GM21619 (cell line): ENCODE results near the gene EFL1.

Source experiments
- ATAC-seq: cut with Tn5 transposase; IDR thresholded peaks from one replicate; pipeline ENCODE4 v1.9.1; 2021; ENCODE audit not compliant: unreplicated experiment

The EFL1 gene

DNA sequence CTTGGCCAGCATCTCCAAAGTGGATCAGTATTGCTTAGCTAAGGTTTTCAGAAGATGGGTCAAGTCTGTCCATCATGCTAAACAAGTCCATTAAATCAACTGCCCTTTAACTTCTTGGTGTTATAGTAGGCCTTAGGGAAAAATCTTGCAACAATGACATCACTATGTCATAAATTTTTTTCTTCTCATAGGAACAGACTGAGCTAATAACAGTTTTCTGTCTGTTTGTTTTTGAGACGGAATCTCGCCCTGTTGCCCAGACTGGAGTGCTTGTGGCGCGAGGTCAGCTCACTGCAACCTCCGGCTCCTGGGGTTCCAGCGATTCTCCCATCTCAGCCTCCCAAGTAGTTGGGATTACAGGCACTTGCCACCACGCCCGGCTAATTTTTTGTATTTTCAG, 94.2 kb downstream of the EFL1 start:
- no peak for ATAC-seq

DNA sequence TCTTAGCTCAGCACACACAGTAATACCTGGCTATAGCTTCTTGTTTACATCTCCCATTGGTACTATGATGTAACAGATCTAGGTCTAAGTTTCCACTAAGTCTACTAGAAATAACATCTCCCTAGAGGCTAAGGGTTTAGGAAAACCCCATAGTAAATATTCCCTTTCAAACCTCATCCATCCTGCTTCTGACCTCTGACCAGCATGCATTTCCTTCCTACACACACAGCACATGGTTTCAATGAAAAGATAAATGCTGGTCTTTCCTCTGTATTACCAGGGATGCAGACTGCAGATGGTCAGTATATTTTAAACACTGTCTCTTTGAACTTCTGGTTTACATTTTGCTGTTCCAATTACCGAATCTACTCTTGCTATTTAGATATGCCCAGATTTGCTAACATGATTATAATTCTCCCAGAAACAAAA, 96.6 kb downstream of the EFL1 start:
- no peak for ATAC-seq

DNA sequence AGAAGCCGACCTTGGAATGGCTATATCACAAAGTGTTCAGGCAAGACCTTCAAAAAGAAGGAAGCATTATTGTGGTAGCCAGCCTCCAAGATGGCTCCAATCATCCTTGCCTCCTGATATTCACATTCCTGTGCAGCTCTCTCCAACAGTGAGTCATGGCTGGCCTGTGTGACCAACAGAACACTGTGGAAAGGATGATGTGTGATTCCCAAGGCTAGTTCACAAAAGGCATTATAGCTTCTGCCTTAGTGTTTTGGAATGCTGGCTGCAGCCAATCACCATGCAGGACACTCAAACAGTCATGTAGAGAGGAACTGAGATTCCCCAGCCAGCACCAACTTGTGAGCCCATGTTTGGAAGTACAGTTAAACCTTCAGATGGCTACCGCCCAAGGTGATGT, 102.6 kb downstream of the EFL1 start:
- ATAC-seq: no peak

DNA sequence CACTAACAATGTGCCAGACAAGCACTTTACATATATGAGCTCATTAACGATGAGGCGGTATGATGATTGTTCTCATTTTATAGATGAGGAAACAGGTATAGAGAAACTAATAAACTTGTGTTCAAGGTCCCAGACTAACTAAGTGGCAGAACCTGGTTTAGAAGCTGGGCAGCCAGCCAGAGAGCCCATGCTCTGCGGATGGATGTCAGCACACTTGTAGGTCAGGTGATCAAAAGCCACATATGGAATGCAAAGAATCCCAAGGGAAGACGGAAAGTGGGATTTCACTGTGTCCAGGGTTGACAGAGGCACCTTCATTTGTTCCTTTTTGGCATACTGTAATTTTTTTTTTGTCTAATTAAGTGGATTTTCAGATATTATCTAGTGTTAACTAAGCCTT, 103.7 kb downstream of the EFL1 start:
- no peak for ATAC-seq

DNA sequence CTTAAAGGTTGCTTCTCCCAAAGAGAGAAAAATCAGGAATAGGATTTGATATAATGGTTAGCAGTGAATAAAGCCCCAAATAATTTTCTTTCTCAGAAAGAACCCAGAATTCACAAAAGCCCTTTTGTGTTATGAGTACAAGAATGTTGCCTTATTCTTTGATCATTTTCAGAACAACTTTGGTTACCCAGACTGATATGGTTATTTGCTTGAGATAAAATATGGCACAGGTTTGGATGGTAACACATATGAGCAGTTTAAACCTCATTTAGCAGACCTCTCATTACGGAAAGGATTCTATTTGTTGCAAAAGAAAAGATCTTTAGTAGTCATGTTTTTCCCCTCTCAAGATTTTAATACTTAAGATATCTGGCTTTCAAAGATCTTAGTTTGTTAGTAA, 111.9 kb downstream of the EFL1 start:
- ATAC-seq: no peak

DNA sequence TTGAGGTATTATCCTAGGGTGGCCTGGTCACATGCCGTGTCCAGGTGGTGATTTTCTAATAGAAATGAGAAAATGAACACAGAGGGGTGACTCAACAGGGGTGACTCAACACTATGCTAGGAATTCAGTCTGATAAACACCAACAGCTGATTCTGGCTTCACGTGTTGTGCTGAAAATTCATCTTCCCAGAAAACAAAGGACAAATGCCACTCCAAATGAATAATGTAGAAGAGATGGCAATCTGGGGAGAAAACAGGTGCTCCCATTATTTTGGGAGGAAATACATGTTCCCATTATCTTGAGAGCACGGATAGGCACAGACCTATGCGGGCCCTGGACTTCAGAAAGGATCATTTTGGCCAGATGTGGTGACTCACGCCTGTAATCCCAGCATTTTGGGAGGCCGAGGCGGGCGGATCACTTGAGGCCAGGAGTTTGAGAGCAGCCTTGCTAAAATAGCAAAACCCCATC, 115.5 kb downstream of the EFL1 start:
- ATAC-seq: no peak

DNA sequence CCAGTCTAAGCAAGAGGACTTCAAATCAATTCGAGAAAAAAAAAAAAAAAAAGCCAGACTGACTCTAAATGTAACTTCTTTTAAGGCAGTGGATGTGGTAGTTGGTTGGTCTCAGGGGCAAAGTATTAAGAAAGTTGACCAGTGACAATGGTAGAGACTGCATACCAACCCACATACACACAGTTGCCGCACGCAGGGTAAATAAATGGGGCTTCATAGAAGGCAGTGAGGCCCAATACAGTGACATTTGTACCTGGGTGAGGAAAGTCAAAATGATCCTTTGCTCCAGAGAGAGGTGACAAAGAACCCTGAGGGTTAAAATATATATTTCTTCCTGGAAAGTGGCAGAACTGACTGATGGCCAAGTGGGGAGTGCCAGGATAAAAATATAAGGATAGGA, 116.0 kb downstream of the EFL1 start:
- ATAC-seq: no peak

DNA sequence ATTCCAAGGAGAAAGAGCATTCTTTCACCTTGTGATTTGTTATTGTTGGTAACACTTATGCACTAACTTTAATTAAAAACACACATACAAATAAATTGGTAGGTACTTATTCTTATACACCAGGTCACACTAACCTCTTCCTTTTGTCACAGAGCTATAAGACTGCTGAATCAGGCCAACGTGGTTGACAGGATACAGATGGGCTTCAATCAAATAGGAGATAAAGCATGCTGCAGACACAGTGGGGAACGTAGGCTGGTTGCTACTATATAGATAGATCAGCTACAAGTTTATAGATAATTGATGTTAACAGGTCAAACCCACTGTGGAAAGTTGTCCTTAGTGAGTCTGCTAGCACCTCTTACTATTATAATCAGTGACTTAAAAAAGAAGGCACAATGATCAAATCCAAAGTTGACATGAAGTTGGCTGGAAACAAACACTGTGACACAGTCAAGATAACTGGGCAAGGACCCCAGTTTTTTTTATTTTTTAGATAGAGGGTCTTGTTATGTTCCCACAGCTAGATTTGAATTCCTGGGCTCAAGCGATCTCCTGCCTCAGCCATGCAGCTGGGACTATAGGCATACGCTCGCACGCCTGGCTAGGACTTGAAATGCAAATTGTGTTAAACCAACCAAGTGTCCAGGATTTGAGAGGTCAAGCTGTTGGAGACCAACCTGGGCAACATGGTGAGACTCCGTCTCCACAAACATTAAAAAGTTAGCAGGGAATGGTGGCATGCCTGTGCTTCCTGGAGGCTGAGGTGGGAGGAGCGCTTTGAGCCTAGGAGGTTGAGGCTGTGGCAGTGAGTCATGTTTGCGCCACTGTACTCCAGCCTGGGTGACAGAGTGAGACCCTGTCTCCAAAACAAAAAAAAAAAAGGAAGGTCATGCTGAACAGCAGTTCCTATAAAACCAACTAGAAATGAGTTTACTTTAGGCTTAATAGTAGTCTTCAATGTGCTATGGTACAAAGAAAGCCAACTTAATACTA, 118.8 kb downstream of the EFL1 start:
- ATAC-seq: no peak

DNA sequence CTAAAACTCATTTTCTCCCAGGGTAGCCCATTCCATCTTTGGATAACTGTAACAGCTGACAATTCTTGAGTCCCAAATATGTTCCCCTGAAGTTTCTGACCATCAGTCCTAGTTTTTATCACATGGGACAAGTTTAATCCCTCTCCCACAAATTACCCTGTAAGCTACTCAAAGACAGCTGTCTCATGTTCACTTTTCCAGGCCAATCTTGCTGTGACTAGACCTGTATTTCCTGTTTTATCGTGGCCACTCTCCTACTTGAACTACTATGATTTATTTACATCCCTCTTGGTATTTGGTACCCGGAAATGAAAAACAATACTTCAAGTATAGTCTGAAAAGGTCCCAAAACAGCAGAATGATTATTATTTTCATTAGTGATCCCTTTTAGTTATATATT, 121.6 kb downstream of the EFL1 start:
- no peak for ATAC-seq

DNA sequence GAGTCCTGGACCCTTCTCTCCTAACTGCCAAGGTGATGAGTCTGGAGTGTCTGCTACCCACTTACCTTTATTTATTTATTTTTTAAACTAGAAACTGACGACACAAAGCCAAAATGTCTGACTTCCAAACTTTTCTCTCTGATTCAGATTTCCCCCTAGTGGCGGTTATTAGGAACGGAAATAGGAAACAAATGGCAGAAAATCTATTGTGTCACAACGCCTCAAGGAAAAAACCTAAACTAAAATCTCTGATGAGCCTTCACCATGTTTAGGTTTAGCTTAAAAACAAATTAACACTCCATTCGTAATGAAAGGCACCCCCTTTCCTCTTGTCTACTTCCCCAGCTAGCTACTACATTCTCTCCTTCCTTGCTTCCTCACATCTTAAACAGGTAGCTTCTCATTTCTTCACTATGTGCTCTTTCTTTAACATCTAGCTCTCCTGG, 122.7 kb downstream of the EFL1 start:
- ATAC-seq: no peak

DNA sequence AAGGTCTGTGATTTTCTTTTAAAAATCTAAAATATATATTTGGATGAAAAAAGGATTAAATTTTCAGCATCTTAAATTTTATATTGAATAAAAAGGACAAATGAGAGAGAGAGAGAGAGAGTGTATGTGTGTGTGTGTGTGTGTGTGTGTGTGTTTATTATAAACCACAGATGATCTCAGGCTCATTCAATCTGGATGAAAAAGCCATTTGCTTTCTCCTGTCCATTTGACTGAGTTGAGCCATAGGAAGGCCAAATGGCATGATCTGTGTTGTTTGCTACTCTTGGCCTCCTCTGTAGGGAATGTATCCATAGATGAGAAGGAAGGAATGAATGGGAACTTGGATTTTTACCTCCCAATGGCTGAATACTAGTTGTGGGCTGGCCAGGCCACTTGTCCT, 124.2 kb downstream of the EFL1 start:
- ATAC-seq: no peak

DNA sequence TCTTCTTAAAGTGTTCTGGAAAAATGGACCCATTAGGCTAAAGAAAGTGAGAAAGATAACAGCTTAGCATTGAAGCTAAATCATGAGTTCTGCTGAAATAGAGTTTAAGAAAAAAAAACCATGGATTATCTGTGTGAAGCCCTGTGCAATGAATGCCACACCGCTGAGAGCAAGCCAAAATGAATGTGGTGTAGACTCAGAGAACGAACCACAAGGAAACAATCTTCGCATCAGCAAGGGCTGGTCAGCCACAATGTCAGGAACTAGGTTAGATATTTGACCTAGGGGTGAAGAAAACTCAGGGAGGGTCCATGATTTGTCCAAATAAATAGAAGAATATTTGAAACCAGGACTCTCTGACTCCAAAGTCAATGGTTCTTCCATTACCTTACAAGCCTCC, 125.3 kb downstream of the EFL1 start:
- no peak for ATAC-seq

DNA sequence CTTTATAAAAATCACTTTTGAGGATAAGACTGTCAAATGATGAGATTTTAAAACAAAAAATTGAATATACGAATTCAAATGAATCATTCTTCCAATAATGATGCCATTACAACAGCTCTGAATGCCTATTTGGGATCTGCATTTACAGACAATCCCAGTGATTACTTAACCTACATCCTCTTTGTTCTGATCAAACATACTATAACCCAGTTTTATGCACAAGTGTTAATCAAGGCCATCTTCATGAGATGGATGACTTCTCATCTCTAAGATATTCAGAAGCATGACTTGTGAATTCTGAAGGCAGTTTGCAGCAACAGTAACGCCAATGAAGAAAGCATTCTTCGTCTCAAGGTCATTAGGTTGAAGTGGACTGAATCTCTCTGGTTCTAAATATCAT, 126.4 kb downstream of the EFL1 start:
- ATAC-seq: no peak

DNA sequence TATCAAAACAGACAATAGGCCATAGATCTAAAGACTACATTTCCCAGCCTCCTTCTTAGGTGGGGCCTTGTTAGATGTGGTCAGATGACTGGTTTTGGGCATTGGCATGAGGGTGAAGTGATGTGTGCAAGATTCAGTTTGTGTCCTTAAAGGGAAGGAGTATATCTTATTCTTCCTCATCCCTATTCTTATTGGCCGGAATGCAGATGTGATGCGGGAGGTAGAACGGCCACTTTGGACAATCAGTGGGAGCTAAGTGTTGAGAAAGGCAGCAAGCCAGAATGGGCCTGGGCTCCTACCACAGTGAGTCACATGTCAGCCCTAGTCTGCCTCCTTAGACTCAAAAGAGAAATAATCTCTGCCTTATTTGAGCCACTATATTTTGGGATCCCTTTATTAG, 126.9 kb downstream of the EFL1 start:
- no peak for ATAC-seq

DNA sequence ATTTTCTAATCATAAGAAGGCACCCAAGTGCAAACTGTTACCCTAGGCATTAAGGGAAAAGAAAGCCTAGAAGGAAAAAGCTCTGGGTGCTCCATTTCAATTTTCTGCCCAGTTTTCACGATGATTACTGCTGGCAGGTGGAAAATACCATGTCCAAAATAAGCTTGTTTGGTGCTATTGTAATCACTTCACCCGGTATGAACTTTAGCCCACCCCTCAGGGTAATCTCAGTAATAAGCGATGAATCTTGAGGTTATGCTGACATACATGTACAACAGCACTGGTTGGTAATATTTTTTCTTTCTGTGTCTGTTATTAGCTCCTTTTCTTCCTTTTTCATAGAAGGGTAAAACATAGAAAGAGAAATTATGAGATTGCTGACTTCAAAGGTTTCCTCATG, 128.1 kb downstream of the EFL1 start:
- ATAC-seq: no peak

DNA sequence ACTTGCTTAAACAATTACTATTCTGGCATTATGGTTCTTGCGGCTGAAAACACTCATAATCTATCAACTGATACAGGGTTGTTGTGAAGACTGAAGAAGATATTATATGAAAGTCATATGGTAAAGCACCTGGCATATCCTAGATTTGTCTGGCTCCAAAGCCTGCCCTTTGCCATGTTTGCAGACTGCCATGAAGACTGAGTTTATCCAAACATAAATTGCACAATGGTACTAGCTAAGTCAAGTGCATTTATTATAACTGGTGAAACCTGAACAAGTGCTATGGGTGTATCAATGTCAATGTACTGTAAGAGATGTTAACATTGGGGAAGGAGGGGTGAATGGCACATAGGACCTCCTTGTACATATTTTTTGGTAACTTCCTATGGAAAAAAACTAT, 129.3 kb downstream of the EFL1 start:
- no peak for ATAC-seq

DNA sequence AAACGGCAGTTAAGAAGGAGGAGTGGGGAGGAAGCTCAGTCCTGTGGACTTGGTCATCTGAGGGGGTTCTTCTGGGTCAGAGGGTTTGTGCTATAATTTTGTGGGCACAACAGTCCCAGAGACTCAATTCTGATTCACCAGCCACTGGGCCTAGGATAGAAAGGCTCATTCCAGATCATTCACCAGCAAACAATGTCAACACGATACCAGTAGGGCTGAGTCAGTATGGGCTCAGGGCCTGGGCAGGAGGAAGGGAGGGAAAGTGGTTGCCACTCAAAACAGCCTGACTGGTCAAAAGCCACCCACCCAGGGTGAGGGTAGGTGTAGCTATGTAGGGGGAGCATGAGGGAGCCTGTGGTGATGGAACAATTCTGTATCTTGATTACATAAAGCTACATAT, 129.8 kb downstream of the EFL1 start:
- no peak for ATAC-seq

DNA sequence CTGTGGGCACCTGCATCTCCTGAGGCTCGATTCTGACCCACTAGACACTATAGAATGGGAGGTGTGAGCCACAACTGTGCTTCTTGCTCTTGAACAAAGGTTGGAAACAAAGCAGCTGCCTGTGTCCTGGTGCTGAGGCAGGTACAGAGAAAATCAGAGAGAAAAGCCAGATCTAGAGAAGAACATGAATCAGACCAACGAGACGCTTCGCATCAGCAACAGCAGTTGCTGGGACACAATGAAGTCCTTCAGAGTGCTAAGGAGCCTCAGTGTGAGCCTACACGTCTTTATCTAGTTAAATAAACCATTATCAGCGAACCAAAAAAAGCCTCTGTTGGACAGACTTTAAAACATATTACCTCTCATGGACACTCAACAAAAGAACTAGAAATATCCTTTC, 130.4 kb downstream of the EFL1 start:
- ATAC-seq: no peak

DNA sequence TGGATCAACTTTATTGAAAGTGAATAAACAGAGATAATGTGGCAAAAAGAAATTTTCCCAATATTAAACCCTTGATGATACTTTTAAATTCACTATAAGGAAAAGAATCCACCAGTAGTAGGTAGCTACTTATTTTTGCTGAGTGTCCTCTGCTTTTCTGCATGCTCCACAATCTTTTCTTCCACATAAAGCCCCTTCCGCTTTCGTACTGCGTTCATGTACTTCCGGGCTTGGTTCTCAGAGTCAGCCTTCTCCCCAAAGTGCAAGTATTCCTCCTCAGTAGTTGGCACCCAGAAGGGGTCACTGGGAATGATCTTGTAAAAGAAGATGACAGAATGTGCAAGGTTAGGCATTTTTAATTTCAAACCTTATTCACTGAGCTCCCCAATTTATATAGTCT, 132.3 kb downstream of the EFL1 start:
- ATAC-seq: no peak

DNA sequence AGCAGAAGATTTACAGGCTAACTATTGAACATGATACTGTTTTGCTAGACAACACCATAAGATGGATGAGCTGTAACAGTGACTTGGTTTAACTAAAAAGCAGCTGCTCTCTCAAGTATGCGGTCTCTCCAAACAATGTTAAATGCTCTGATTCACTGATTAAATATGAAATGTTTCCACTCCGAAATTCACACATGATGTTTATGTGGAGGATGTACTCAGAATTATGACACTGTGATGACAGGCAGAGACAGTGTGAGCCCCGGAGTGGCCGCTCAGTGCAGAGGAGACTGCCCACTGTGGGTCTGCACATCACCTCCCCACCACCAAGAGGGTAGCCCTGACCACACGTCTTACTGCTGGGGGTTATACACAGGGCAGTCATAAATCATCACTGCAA, 132.8 kb downstream of the EFL1 start:
- ATAC-seq: no peak

DNA sequence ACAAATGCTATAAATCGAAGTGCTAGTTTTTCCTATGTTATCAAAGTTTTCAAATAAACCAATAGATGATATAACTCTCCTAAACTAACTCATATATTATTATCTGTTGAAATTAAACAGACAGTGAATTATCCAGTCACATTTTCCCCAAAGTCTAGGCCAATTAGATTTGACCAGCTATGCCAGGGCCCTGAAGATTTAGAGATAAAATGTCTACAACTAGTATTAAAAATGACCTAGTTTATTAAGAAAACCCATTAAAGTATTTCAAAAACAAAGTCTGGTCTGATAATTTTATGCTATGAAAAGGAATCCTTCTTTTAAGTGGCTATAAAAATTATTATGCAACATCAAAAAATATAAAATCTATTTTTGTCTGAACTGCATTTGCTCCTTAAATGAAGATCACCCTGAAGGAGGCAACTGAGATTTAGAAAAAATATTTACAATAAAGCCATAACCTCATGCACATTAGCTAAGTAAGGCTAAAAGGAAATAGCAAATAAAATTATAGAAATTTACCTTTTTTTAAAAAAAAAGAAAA, 133.3 kb downstream of the EFL1 start:
- ATAC-seq: no peak

DNA sequence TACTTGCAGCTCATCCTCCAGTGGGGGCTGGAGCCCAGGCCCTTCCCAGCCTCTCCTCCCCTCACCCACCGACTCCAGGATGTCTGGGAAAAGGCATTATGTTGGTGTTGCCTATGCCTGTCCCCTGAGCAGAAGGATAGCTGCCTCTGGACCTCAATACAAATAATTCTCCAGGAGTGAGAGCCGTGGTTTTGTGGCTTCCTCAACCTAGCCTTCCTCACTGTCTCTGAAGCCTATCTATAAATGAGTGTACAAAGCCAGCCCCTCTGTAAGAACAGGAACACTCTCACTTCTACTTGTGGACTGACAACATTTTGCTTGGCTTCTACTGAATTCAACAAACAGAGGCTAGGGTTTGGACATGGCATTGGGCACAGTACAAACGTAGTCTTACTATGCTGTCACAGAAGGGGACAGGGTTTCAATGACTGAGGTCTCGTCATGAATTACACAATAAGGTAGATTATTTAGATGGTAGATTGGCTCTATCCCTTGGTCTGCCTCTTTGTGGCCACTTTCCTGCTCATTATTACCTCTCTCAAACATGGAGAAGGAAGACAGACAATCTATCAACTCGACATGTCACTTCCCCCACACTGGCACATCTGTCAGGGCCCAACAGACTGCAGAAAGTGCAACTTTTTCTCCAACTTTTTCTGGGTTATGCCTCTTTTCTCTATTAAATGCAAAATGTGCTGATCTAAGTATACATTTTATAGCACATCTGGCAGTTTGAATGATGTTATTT, 134.0 kb downstream of the EFL1 start:
- ATAC-seq: peak; percentile 82
